H1 (cell line): ENCODE results near the gene SLC16A5. TPM values are rescaled to one million over a fixed set of nuclear protein-coding genes. Genes with fewer than 3 reads are reported as not detected.

ENCODE experiments used
- CTCF ChIA-PET: fragments of 300-600 bp; sonication (Branson Sonifier 250); formaldehyde crosslinking; loops from one replicate; lab custom pipeline; 2021; ENCODE audit not compliant: partially characterized antibody; lab: Charles Lee
- POLR2A ChIA-PET: fragments of 300-600 bp; sonication (Branson Sonifier 250); formaldehyde crosslinking; loops from one replicate; lab custom pipeline; 2021; ENCODE audit warnings: inconsistent platforms; ENCODE audit not compliant: partially characterized antibody; lab: Charles Lee
- DNase-seq, 2 experiments: peaks; one replicate each; pipeline versions ENCODE4 v3.0.0 to v3.0.0-alpha.2; 2010 to 2022; ENCODE audit warnings: low spot score in 2 of 2, low read depth in 1 of 2, mixed read lengths in 1 of 2
- FAIRE-seq: peaks from 2 replicates; lab custom pipeline; 2011; peaks lifted over from hg19 to GRCh38; lab: Jason Lieb, UNC
- H2AFZ ChIP-seq: 2 replicates; pipeline ENCODE4 v1.8.1; 2012; ENCODE audit warnings: low read length, inconsistent platforms
- H2AK5ac ChIP-seq: 2 replicates; pipeline ENCODE4 v1.6.1; 2013; ENCODE audit warnings: low read depth, low read length
- H2BK120ac ChIP-seq: replicated peaks from 2 replicates; pipeline ENCODE3; 2013; ENCODE audit warnings: low read depth, low read length, inconsistent platforms
- H2BK12ac ChIP-seq: 2 replicates; pipeline ENCODE4 v1.6.1; 2013; ENCODE audit warnings: low read depth, low read length
- H2BK15ac ChIP-seq: 2 replicates; pipeline ENCODE4 v1.6.1; 2013; ENCODE audit warnings: low read length
- H2BK20ac ChIP-seq: 2 replicates; pipeline ENCODE4 v1.6.1; 2013; ENCODE audit warnings: low read length
- H2BK5ac ChIP-seq: 2 replicates; pipeline ENCODE4 v1.6.1; 2013; ENCODE audit warnings: low read depth, low read length
- H3K14ac ChIP-seq: 2 replicates; pipeline ENCODE4 v1.6.1; 2013; ENCODE audit warnings: inconsistent platforms; ENCODE audit not compliant: insufficient read length
- H3K18ac ChIP-seq: 2 replicates; pipeline ENCODE4 v1.6.1; 2013; ENCODE audit warnings: low read length; ENCODE audit errors: extremely low read depth
- H3K23ac ChIP-seq: 2 replicates; pipeline ENCODE4 v1.6.1; 2013; ENCODE audit warnings: inconsistent platforms; ENCODE audit not compliant: insufficient read length
- H3K23me2 ChIP-seq: 2 replicates; pipeline ENCODE4 v1.6.1; 2013; ENCODE audit warnings: low read depth, low read length
- H3K27ac ChIP-seq: 2 replicates; pipeline ENCODE4 v1.6.1; 2011; ENCODE audit warnings: low read depth, low read length, inconsistent platforms
- H3K27me3 ChIP-seq, 4 experiments: replicated peaks in 1 of 4; 1 replicate in 1 of 4; 2 replicates in 3 of 4; pipeline versions ENCODE4 v1.6.1 to v1.8.1; 2011 to 2013; ENCODE audit warnings: low read length in 3 of 4, mild to moderate bottlenecking in 3 of 4, inconsistent platforms in 2 of 4, mixed read lengths in 2 of 4, moderate library complexity in 1 of 4; ENCODE audit not compliant: control insufficient read depth in 3 of 4, insufficient read depth in 3 of 4; ENCODE audit errors: extremely low read depth in 1 of 4
- H3K36me3 ChIP-seq, 4 experiments: 2 replicates each; pipeline versions ENCODE4 v1.6.1 to v1.8.1; 2011 to 2013; ENCODE audit warnings: mild to moderate bottlenecking in 4 of 4, low read length in 3 of 4, moderate library complexity in 2 of 4, control low read depth in 1 of 4, inconsistent platforms in 1 of 4; ENCODE audit not compliant: insufficient read depth in 4 of 4, control insufficient read depth in 2 of 4
- H3K4ac ChIP-seq: replicated peaks from 2 replicates; pipeline ENCODE3; 2013; ENCODE audit warnings: low read length, low read depth, mixed read lengths, inconsistent platforms; ENCODE audit not compliant: insufficient read length
- H3K4me1 ChIP-seq, 4 experiments: replicated peaks in 1 of 4; 1 replicate in 1 of 4; 2 replicates in 3 of 4; pipeline versions ENCODE4 v1.6.1 to v1.8.1; 2011 to 2013; ENCODE audit warnings: low read length in 3 of 4, inconsistent platforms in 2 of 4, mixed read lengths in 1 of 4; ENCODE audit not compliant: insufficient read depth in 4 of 4, control insufficient read depth in 3 of 4
- H3K4me2 ChIP-seq, 2 experiments: 2 replicates each; pipeline versions ENCODE4 v1.6.1 to v1.8.1; 2011 to 2013; ENCODE audit warnings: low read depth in 2 of 2, low read length in 2 of 2, control low read depth in 1 of 2, inconsistent platforms in 1 of 2, mild to moderate bottlenecking in 1 of 2; ENCODE audit not compliant: insufficient read depth in 1 of 2
- H3K4me3 ChIP-seq, 4 experiments: fragments of 200-600, 300-600 bp in 1 of 4; sonication (generic), shearing (Covaris generic), sonication (Bioruptor Twin) in 1 of 4; 2 replicates each; pipeline versions ENCODE4 v1.5.1 to v1.8.1; 2011 to 2016; ENCODE audit warnings: low read length in 4 of 4, low read depth in 3 of 4, control low read depth in 2 of 4, inconsistent platforms in 2 of 4, mild to moderate bottlenecking in 2 of 4, mixed read lengths in 1 of 4, moderate library complexity in 1 of 4; ENCODE audit not compliant: insufficient read depth in 2 of 4; ENCODE audit errors: extremely low read depth in 1 of 4
- H3K56ac ChIP-seq: replicated peaks from 2 replicates; pipeline ENCODE3; 2013; ENCODE audit warnings: low read depth, mild to moderate bottlenecking, mixed read lengths, low read length, inconsistent platforms; ENCODE audit not compliant: insufficient read length
- H3K79me1 ChIP-seq: 2 replicates; pipeline ENCODE4 v1.6.1; 2013; ENCODE audit warnings: low read depth, low read length, control low read depth
- H3K79me2 ChIP-seq, 2 experiments: 2 replicates each; pipeline versions ENCODE4 v1.6.1 to v1.8.1; 2012 to 2013; ENCODE audit warnings: low read length in 2 of 2, mild to moderate bottlenecking in 2 of 2, inconsistent platforms in 1 of 2; ENCODE audit not compliant: insufficient read depth in 2 of 2, control insufficient read depth in 1 of 2
- H3K9ac ChIP-seq, 4 experiments: replicated peaks in 1 of 4; 1 replicate in 1 of 4; 2 replicates in 3 of 4; pipeline versions ENCODE4 v1.6.1 to v1.8.1; 2011 to 2013; ENCODE audit warnings: low read depth in 3 of 4, low read length in 3 of 4, control low read depth in 2 of 4, mild to moderate bottlenecking in 2 of 4, moderate library complexity in 2 of 4, inconsistent platforms in 1 of 4; ENCODE audit errors: extremely low read depth in 1 of 4
- H3K9me3 ChIP-seq, 2 experiments: 2 replicates each; pipeline versions ENCODE4 v1.6.1 to v1.8.1; 2012 to 2013; ENCODE audit warnings: mild to moderate bottlenecking in 2 of 2, moderate library complexity in 2 of 2, control low read depth in 1 of 2, inconsistent platforms in 1 of 2, low read depth in 1 of 2, low read length in 1 of 2, mixed read lengths in 1 of 2; ENCODE audit not compliant: insufficient read depth in 2 of 2
- H4K20me1 ChIP-seq, 2 experiments: replicated peaks in 1 of 2; 2 replicates each; pipeline versions ENCODE3 to v1.8.1; 2011 to 2013; ENCODE audit warnings: inconsistent platforms in 2 of 2, low read length in 2 of 2, mild to moderate bottlenecking in 1 of 2; ENCODE audit not compliant: insufficient read depth in 2 of 2, control insufficient read depth in 1 of 2
- H4K5ac ChIP-seq: 2 replicates; pipeline ENCODE4 v1.6.1; 2013; ENCODE audit warnings: low read length, low read depth, mixed read lengths, inconsistent platforms; ENCODE audit not compliant: insufficient read length
- H4K8ac ChIP-seq: 2 replicates; pipeline ENCODE4 v1.8.0; 2013; ENCODE audit warnings: mild to moderate bottlenecking, moderate library complexity, low read length, inconsistent platforms; ENCODE audit not compliant: insufficient read depth; ENCODE audit errors: extremely low read depth
- H4K91ac ChIP-seq: replicated peaks from 2 replicates; pipeline ENCODE3; 2013; ENCODE audit warnings: low read length, mixed read lengths, inconsistent platforms; ENCODE audit not compliant: insufficient read length
- CHD1 ChIP-seq: IDR thresholded peaks from 2 replicates; pipeline ENCODE4 v1.6.1; 2012; ENCODE audit warnings: low read depth, low read length, improper control_type of control experiment
- E2F6 ChIP-seq: IDR thresholded peaks from 2 replicates; pipeline ENCODE4 v1.6.1; 2012; ENCODE audit warnings: inconsistent platforms
- EGR1 ChIP-seq: IDR thresholded peaks from 2 replicates; pipeline ENCODE4 v1.6.1; 2011; ENCODE audit warnings: low read depth, low read length, borderline replicate concordance
- GTF2F1 ChIP-seq: IDR thresholded peaks from 2 replicates; pipeline ENCODE4 v1.6.1; 2012; ENCODE audit warnings: low read depth, low read length, improper control_type of control experiment, borderline replicate concordance
- HDAC6 ChIP-seq: IDR thresholded peaks from one replicate; pipeline ENCODE4 v1.7.1; 2012; ENCODE audit warnings: low read depth, mild to moderate bottlenecking, inconsistent platforms, low read length, moderate library complexity
- RNF2 ChIP-seq: fragments of 200-900, 300-1000 bp; sonication (generic); IDR thresholded peaks from 2 replicates; pipeline ENCODE4 v1.7.1; 2016; ENCODE audit warnings: borderline replicate concordance, low read depth, mild to moderate bottlenecking, antibody characterized with exemption, low read length; ENCODE audit not compliant: poor library complexity, severe bottlenecking; ENCODE audit errors: missing control alignments
- SIX5 ChIP-seq: IDR thresholded peaks from 2 replicates; pipeline ENCODE4 v1.6.1; 2011; ENCODE audit warnings: mild to moderate bottlenecking, low read depth, low read length
- SP1 ChIP-seq: IDR thresholded peaks from 2 replicates; pipeline ENCODE4 v1.6.1; 2011; ENCODE audit warnings: low read depth, low read length
- TAF7 ChIP-seq: optimal IDR thresholded peaks from 2 replicates; pipeline ENCODE3; 2011; ENCODE audit warnings: low read depth, mild to moderate bottlenecking, inconsistent platforms, low read length, moderate library complexity, borderline replicate concordance
- YY1 ChIP-seq: IDR thresholded peaks from 2 replicates; pipeline ENCODE4 v1.6.1; 2011; ENCODE audit warnings: low read depth, mild to moderate bottlenecking, low read length
- ZNF274 ChIP-seq: IDR thresholded peaks from 2 replicates; pipeline ENCODE4 v1.7.0; 2012; ENCODE audit warnings: low read length, borderline replicate concordance; ENCODE audit errors: extremely low read depth
- WGBS, 2 experiments: shearing (Covaris generic) in 1 of 2; methylation state at CpG; one replicate each; pipeline versions ENCODE4 v1.1.6 to v1.1.7; 2013 to 2015; ENCODE audit warnings: low lambda C conversion rate in 2 of 2, mixed read lengths in 2 of 2, inconsistent platforms in 1 of 2, low coverage in 1 of 2, missing lambda C conversion rate in 1 of 2; ENCODE audit not compliant: insufficient replicate concordance in 2 of 2, insufficient coverage in 1 of 2, insufficient read length in 1 of 2; ENCODE audit errors: extremely low coverage in 1 of 2, missing lambda C conversion rate in 1 of 2; 5-methylcytosine and 5-hydroxymethylcytosine counted together
- polyA plus RNA-seq, 7 experiments: library from polyadenylated mRNA; depleted of rRNA in 3 of 7; stranded (reverse) in 5 of 7; unstranded in 2 of 7; fragments of >200 nt in 5 of 7; fragments of 200-250 nt in 2 of 7; gene quantifications; 1 replicate in 5 of 7; 2 replicates in 1 of 7; 4 replicates in 1 of 7; pipeline versions ENCODE4 v1.2.1 to v1.2.3, GENCODE V29; 2011 to 2013; ENCODE audit warnings: missing spikeins in 2 of 7, mixed read lengths in 2 of 7
- total RNA-seq: library from RNA; stranded (reverse); fragmentation: NEBNext Ultra II Directional; extraction: Animal tissue kit (Norgen Biotek cat#: 25700); gene quantifications from 2 replicates; pipeline ENCODE4 v1.2.1, GENCODE V29; 2021

SLC16A5 gene
- total and polyA plus RNA-seq, 2 of the 8 experiments (the other 6 are each of a cell fraction or from before 2014, with no cell fraction given): 17.1 to 34.7 TPM

- no peak overlapping the region for H4K5ac ChIP-seq
- no peaks in the 10 kb centered on the region for H3K9me3 ChIP-seq
- H2BK5ac ChIP-seq: no peak overlapping the region
- no peak overlapping the region; the same call in 1 of the 2 replicates for H3K18ac ChIP-seq
- no peaks in the 10 kb centered on the region for H4K20me1 ChIP-seq
- H2BK12ac ChIP-seq: no peak overlapping the region
- CTCF ChIA-PET: interaction anchor here (1.1 to 9.6 kb wide), 5 partner anchors 18 to 148 kb away, joined by 3 to 239 read pairs (median 3); partner anchors contain the start of gene NT5C
- FAIRE-seq (no peak), DNase-seq (no peak)
- H3K9ac ChIP-seq: peak overlapping the region in 2 of 4 experiments; percentile 6 to 39; a peak in 2 of 7 replicates
- 18% methylated on average over 22 of the region's 22 CpGs; no CpG with 5 or more reads in 1 of the 2 experiments for WGBS, 2 experiments
- no peak overlapping the region for H2BK15ac ChIP-seq
- H2BK20ac ChIP-seq: no peak overlapping the region
- H2AK5ac ChIP-seq: no peak overlapping the region
- H2AFZ ChIP-seq: peak overlapping the region; percentile 56
- H3K79me2 ChIP-seq: 0 out of 4 replicates have a peak, but pooled peaks cover 0 to 3% of the 10 kb centered on the region in 2 experiments
- H3K36me3 ChIP-seq: no peaks in the 10 kb centered on the region; a peak in 1 of 8 replicates
- peaks cover 5% of the 10 kb centered on the region; the same call in 1 of the 2 replicates for H3K79me1 ChIP-seq
- no peaks in the 10 kb centered on the region for H3K27me3 ChIP-seq
- peaks cover 12% of the 10 kb centered on the region; the same call in 1 of the 2 replicates for H3K23me2 ChIP-seq
- H3K4me3 ChIP-seq: peak overlapping the region; percentile 49 to 78 (median 75)
- H4K8ac ChIP-seq: peak overlapping the region; percentile 71; the same call in 1 of the 2 replicates
- H3K4me1 ChIP-seq: peaks cover 0 to 2% (median under 1%) of the 10 kb centered on the region in 4 experiments; a peak in 3 of 7 replicates
- H3K14ac ChIP-seq: no peak overlapping the region
- H3K4ac ChIP-seq: no peak overlapping the region
- POLR2A ChIA-PET: interaction anchor here (0.6 to 1.8 kb wide), 13 partner anchors 12 to 152 kb away, joined by 3 to 8 read pairs (median 4); partner anchors contain the start of genes GGA3, JPT1 and MRPS7
- no peak overlapping the region for H3K23ac ChIP-seq
- no peak overlapping the region for H2BK120ac ChIP-seq
- H4K91ac ChIP-seq: no peak overlapping the region
- H3K27ac ChIP-seq: no peak overlapping the region
- H3K4me2 ChIP-seq: peak overlapping the region; percentile 82 to 98
- H3K56ac ChIP-seq: no peak overlapping the region
- TF ChIP-seq EGR1: no peak
- no peak for TF ChIP-seq E2F6
- TF ChIP-seq GTF2F1: no peak
- no peak for TF ChIP-seq TAF7
- TF ChIP-seq SP1: no peak
- TF ChIP-seq CHD1: no peak
- no peak for TF ChIP-seq RNF2
- TF ChIP-seq ZNF274: no peak
- no peak for TF ChIP-seq SIX5
- TF ChIP-seq YY1: no peak
- no peak for TF ChIP-seq HDAC6
Observed at GRCh38 chr17:75109046-75109406, 21.3 kb downstream of the SLC16A5 start.
